Osteocyte (in vitro differentiated cells): ENCODE results near the gene CDC42EP4. TPM values are rescaled to one million over a fixed set of nuclear protein-coding genes. Genes with fewer than 3 reads are reported as not detected.
"Not testable (repeated sequence)": the region's sequence is repeated elsewhere in the genome, so short reads cannot be mapped to it uniquely, and the experiment has no call there.

Source experiments
- DNase-seq: peaks from one replicate; pipeline ENCODE4 v3.0.0; 2021; ENCODE audit warnings: mixed read lengths; ENCODE audit not compliant: unreplicated experiment; ENCODE audit errors: extremely low spot score
- H3K27ac Mint-ChIP-seq: one replicate; pipeline ENCODE4 v1.8.0; 2021; ENCODE audit warnings: mild to moderate bottlenecking, mixed read lengths; ENCODE audit not compliant: unreplicated experiment
- H3K27me3 Mint-ChIP-seq: one replicate; pipeline ENCODE4 v1.8.0; 2021; ENCODE audit warnings: mixed read lengths; ENCODE audit not compliant: unreplicated experiment
- H3K36me3 Mint-ChIP-seq: one replicate; pipeline ENCODE4 v1.8.0; 2021; ENCODE audit warnings: mixed read lengths; ENCODE audit not compliant: unreplicated experiment
- H3K4me1 Mint-ChIP-seq: one replicate; pipeline ENCODE4 v1.8.0; 2021; ENCODE audit warnings: mixed read lengths; ENCODE audit not compliant: unreplicated experiment
- H3K4me3 Mint-ChIP-seq: one replicate; pipeline ENCODE4 v1.8.0; 2021; ENCODE audit warnings: mild to moderate bottlenecking, moderate library complexity, mixed read lengths; ENCODE audit not compliant: unreplicated experiment
- H3K9me3 Mint-ChIP-seq: one replicate; pipeline ENCODE4 v1.8.0; 2021; ENCODE audit warnings: mixed read lengths; ENCODE audit not compliant: unreplicated experiment
- CTCF ChIP-seq: fragments of 200-600 bp; sonication (generic); IDR thresholded peaks from 2 replicates; pipeline ENCODE4 v1.5.0; 2021; ENCODE audit warnings: antibody characterized with exemption, mild to moderate bottlenecking, moderate library complexity
- total RNA-seq: library from RNA; stranded (reverse); gene quantifications from 2 replicates; pipeline ENCODE4 v1.2.1, GENCODE V29; 2021

CDC42EP4 gene
- total RNA-seq, 1 donor from 2014 or later: 32.0 TPM

GRCh38 chr17:73265646-73266640 lies 45.9 kb downstream of the CDC42EP4 start:
- no peak overlapping the region for H3K27ac Mint-ChIP-seq

GRCh38 chr17:73264448-73264847 lies 47.4 kb downstream of the CDC42EP4 start:
- H3K36me3 Mint-ChIP-seq, DNase-seq, H3K9me3 Mint-ChIP-seq, H3K27ac Mint-ChIP-seq, H3K4me3 Mint-ChIP-seq, H3K27me3 Mint-ChIP-seq: not testable (repeated sequence)
- H3K4me1 Mint-ChIP-seq: peaks cover 20% of the 10 kb centered on the region

More at GRCh38 chr17:73265646-73266640, 45.9 kb downstream of the CDC42EP4 start:
- DNase-seq: no peak
- no peak overlapping the region for H3K4me3 Mint-ChIP-seq
- H3K4me1 Mint-ChIP-seq: peaks cover 9% of the 10 kb centered on the region
- TF ChIP-seq CTCF: no peak
- H3K9me3 Mint-ChIP-seq: no peaks in the 10 kb centered on the region
- H3K27me3 Mint-ChIP-seq: no peaks in the 10 kb centered on the region
- H3K36me3 Mint-ChIP-seq: no peaks in the 10 kb centered on the region

GRCh38 chr17:73262676-73263642 lies 48.8 kb downstream of the CDC42EP4 start:
- H3K4me3 Mint-ChIP-seq: no peak overlapping the region
- no peak for TF ChIP-seq CTCF
- H3K4me1 Mint-ChIP-seq: peaks cover 20% of the 10 kb centered on the region
- no peaks in the 10 kb centered on the region for H3K36me3 Mint-ChIP-seq
- no peak overlapping the region for H3K27ac Mint-ChIP-seq
- no peaks in the 10 kb centered on the region for H3K9me3 Mint-ChIP-seq
- no peaks in the 10 kb centered on the region for H3K27me3 Mint-ChIP-seq
- DNase-seq: no peak

GRCh38 chr17:73261952-73262675 lies 49.7 kb downstream of the CDC42EP4 start:
- H3K27ac Mint-ChIP-seq: no peak overlapping the region
- no peaks in the 10 kb centered on the region for H3K36me3 Mint-ChIP-seq
- no peak overlapping the region for H3K4me3 Mint-ChIP-seq
- no peaks in the 10 kb centered on the region for H3K27me3 Mint-ChIP-seq
- TF ChIP-seq CTCF: no peak
- no peaks in the 10 kb centered on the region for H3K9me3 Mint-ChIP-seq
- peaks cover 20% of the 10 kb centered on the region for H3K4me1 Mint-ChIP-seq
- DNase-seq: no peak

- Mint-ChIP-seq H3K9me3 (no peaks in the 10 kb centered on the region), H3K27me3 (no peaks in the 10 kb centered on the region), H3K4me3 (no peak within 1 kb of the TSS), H3K4me1 (peaks cover 20% of the 10 kb centered on the region), H3K27ac (no peak within 1 kb of the TSS), H3K36me3 (no peaks in the 10 kb centered on the region)
- DNase-seq: no peak
- no peak for TF ChIP-seq CTCF
These were observed 50.2 kb downstream of the CDC42EP4 start, which contains the start of gene CPSF4L for GRCh38 chr17:73261617-73261951. CPSF4L (minus strand) TSS chr17:73261880; CDS start chr17:73261818, 62 bp downstream.
